Measurements from ENCODE around the gene IL21.

Gene IL21

GRCh38 chr4:122624205-122624604 lies 3.3 kb upstream of the IL21 start:
- ChIA-PET CTCF (interaction anchor here (1.2 kb wide), 1 partner anchor 12 kb away, joined by 3 read pairs; no protein-coding TSS in a partner anchor), POLR2A (no interaction called here)
- TF ChIP-seq CTCF (IDR thresholded peaks at IDR 0.05; ENCODE audit: insufficient read depth, low read length, missing control alignments) = no peak
- no peak for DNase-seq (ENCODE audit: low read depth, low spot score)
- no peak overlapping the region for H3K4me3 ChIP-seq (ENCODE audit: low read depth, low read length)

GRCh38 chr4:122623637-122624166 lies 2.8 kb upstream of the IL21 start:
- no peak overlapping the region for H3K4me3 ChIP-seq (ENCODE audit: low read depth, low read length)
- no peak for TF ChIP-seq CTCF (IDR thresholded peaks at IDR 0.05; ENCODE audit: insufficient read depth, low read length, missing control alignments)
- ChIA-PET CTCF (no interaction called here), POLR2A (no interaction called here)
- no peak for DNase-seq (ENCODE audit: low read depth, low spot score)

GRCh38 chr4:122622400-122622799 lies 1.5 kb upstream of the IL21 start:
- H3K4me3 ChIP-seq (ENCODE audit: low read depth, low read length) = no peak overlapping the region
- CTCF ChIA-PET = no interaction called here
- no peak for DNase-seq (ENCODE audit: low read depth, low spot score)
- POLR2A ChIA-PET = no interaction called here
- no peak for TF ChIP-seq CTCF (IDR thresholded peaks at IDR 0.05; ENCODE audit: insufficient read depth, low read length, missing control alignments)

GRCh38 chr4:122619611-122620010 lies 1.3 kb downstream of the IL21 start:
- H3K4me3 ChIP-seq (ENCODE audit: low read depth, low read length) = no peak overlapping the region
- DNase-seq (ENCODE audit: low read depth, low spot score) = no peak
- POLR2A ChIA-PET = no interaction called here
- TF ChIP-seq CTCF (IDR thresholded peaks at IDR 0.05; ENCODE audit: insufficient read depth, low read length, missing control alignments) = no peak
- CTCF ChIA-PET = interaction anchor here (1.0 to 1.4 kb wide), 2 partner anchors 17 to 97 kb away, joined by 3 to 5 read pairs; no protein-coding TSS in a partner anchor

GRCh38 chr4:122617597-122618593 lies 3.0 kb downstream of the IL21 start:
- ChIA-PET POLR2A (no interaction called here), CTCF (interaction anchor here (1.5 kb wide), 1 partner anchor 15 kb away, joined by 7 read pairs; no protein-coding TSS in a partner anchor)
- H3K4me3 ChIP-seq (ENCODE audit: low read depth, low read length) = no peak overlapping the region
- no peak for TF ChIP-seq CTCF (IDR thresholded peaks at IDR 0.05; ENCODE audit: insufficient read depth, low read length, missing control alignments)
- DNase-seq (ENCODE audit: low read depth, low spot score) = no peak

- no peak for DNase-seq (ENCODE audit: low read depth, low spot score)
- no peak for TF ChIP-seq CTCF (IDR thresholded peaks at IDR 0.05; ENCODE audit: insufficient read depth, low read length, missing control alignments)
- no peak overlapping the region for H3K4me3 ChIP-seq (ENCODE audit: low read depth, low read length)
- CTCF ChIA-PET = interaction anchor here (0.9 to 1.5 kb wide), 4 partner anchors 14 to 100 kb away, joined by 3 to 7 read pairs (median 4); no protein-coding TSS in a partner anchor
- POLR2A ChIA-PET = no interaction called here
These were observed 3.8 kb downstream of the IL21 start for GRCh38 chr4:122616915-122617596.
